GM19025 (cell line): Measurements from ENCODE around the gene NUP93.
A peak's percentile ranks its signal among the peaks of the same experiment; 100 is the strongest.
"Not testable (repeated sequence)": the region's sequence is repeated elsewhere in the genome, so short reads cannot be mapped to it uniquely, and the experiment has no call there.

Experiments used
- ATAC-seq: cut with Tn5 transposase; IDR thresholded peaks from one replicate; pipeline ENCODE4 v1.9.1; 2021; ENCODE audit warnings: mild to moderate bottlenecking, low read depth, moderate library complexity; ENCODE audit not compliant: unreplicated experiment

The NUP93 gene

DNA sequence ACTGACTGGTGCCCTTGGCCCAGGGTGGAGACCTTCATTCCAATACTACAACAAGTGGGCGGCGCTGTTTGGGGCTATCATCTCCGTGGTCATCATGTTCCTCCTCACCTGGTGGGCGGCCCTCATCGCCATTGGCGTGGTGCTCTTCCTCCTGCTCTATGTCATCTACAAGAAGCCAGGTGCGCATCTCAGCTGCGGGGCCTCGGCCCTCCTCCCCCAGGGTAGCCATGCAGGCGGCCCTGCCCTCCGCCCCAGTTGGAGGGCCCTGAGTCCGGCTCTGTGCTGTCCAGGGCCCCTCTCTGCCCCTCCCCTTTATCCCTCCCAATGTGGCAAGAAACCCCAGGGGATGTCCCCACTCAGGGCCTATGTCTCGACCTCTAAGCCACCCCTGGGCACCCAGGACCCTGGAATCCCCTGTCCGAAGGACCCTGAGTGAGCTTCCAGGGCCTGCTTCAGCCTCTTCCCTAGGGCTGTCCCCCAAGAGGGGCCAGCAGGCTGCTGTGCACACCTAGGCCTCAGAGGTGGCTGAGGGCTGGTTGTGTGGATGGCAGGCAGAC is 154.2 kb downstream of the NUP93 start:
- no peak for ATAC-seq

DNA sequence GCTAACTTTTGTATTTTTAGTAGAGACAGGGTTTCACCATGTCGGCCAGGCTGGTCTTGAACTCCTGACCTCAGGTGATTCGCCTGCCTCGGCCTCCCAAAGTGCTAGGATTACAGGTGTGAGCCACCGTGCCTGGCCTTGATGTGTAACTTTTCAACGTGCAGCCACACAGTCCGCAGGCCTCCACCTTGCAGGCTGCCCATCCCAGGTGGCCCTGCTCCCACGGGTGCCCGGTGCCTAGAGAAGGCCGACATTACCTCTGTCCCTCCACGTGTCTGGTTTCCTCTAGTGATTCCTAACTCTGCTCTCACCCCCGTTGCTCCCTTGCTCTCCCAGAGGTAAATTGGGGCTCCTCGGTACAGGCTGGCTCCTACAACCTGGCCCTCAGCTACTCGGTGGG is 155.0 kb downstream of the NUP93 start:
- not testable (repeated sequence) for ATAC-seq

- no peak for ATAC-seq
Observed at GRCh38 chr16:56885446-56886162, 155.7 kb downstream of the NUP93 start.

- ATAC-seq = no peak
Observed at GRCh38 chr16:56886296-56886695, 156.4 kb downstream of the NUP93 start.

DNA sequence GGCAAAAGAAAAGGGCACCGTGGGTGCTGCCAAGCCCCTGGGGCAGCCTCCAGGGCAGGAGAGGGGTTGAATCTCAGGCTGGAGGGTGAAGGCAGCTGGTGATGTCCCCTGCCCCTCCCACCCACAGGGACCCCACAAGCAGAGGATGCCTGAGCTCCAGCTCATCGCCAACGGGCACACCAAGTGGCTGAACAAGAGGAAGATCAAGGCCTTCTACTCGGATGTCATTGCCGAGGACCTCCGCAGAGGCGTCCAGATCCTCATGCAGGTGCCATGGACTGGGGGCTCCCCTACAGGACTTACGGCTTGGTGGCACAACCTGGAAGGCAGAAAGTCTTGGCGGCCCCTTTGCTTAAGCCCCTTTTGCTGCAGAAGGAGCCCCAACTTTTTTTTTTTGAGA is 156.9 kb downstream of the NUP93 start:
- ATAC-seq = no peak

DNA sequence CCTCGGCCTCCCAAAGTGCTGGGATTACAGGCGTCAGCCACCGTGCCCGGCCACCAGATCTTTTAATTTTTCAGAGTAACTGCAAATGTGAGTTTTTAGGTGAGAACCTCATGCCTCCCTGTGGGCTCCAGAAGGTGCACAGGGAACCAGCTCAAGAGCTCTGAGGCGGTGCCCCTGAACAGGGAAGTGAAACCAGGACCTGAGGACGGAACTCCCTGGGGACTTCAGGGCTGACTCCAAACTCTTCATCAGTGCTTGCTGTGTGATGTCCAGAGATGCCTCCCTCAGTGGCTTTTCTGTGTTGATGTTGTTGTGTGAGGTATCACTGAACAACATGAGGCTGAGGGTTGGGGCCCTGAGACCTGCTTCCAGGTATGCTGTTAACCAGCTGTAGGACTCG is 158.9 kb downstream of the NUP93 start:
- peak; percentile 70 for ATAC-seq

GRCh38 chr16:56889206-56889605 is 159.3 kb downstream of the NUP93 start:
- peak; percentile 10 for ATAC-seq

GRCh38 chr16:56891685-56892084 is 161.8 kb downstream of the NUP93 start:
- ATAC-seq = no peak

- ATAC-seq = no peak
Observed at GRCh38 chr16:56892705-56893104, 162.8 kb downstream of the NUP93 start.

DNA sequence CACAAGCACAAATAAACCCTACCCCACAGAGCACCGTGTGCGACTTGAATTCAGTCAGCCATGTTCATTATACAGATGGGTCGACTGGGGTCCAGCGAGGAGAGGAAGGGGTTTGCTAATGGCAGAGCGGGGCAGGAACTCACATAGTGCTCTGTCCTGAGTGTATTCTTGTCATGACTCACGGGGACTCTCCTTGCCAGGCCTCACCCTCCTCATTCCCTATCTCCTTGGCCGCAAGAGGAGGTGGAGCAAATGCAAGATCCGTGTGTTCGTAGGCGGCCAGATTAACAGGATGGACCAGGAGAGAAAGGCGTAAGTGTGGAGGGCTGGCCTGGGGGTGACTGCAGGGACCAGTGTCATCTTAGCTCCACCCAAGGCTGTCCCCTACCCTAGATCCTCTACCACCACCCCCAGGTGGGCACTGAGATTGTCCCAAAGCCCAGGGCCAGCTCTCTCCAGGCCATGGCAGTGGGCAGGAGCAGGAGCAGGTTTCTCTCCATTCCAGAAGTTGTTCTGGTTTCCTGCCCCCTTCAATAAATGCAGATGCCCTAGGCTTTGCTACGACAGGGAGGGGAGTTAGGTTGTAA is 164.5 kb downstream of the NUP93 start:
- ATAC-seq = no peak

GRCh38 chr16:56895813-56896212 is 165.9 kb downstream of the NUP93 start:
- no peak for ATAC-seq

- no peak for ATAC-seq
Observed at GRCh38 chr16:56896244-56896643, 166.3 kb downstream of the NUP93 start.

GRCh38 chr16:56897026-56897799 is 167.3 kb downstream of the NUP93 start:
- no peak for ATAC-seq

DNA sequence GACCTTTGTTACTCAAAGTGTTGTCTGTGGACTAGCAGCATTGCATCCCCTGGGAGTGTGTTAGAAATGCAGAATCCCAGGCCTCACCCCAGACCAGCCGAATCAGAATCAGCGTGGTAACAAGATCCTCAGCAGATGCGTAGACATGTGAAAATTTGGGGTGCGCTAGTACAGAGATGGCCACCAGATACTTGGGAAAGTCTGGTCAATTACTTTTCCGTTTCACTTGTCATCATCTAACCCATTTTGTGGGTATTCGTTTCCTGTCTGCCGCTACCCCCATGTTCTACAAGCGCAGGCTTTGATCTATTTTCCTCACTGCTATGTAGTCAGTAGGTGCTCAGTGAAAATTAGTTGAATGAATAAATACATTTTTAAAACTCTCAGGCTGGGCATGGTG is 168.9 kb downstream of the NUP93 start:
- peak; percentile 84 for ATAC-seq
